Heart right ventricle (tissue), 16 donors: ENCODE data around the gene PAK1IP1. TPM values are rescaled to one million over a fixed set of nuclear protein-coding genes. Genes with fewer than 3 reads are reported as not detected.

Experiments used
- ATAC-seq, 8 donors: fragments of 200-7000 bp; cut with Tn5 transposase; one replicate each; pipeline ENCODE4 v1.9.1; 2020; ENCODE audit warnings: mild to moderate bottlenecking in 8 of 8, moderate library complexity in 8 of 8, moderate number of reproducible peaks in 1 of 8
- DNase-seq, 2 donors: peaks; one replicate each; pipeline ENCODE4 v3.0.0-alpha.2; 2020
- H3K27ac ChIP-seq, 10 donors: fragments of 200-600 bp; sonication (generic) in 2 of 10; one replicate each; pipeline versions ENCODE4 v1.5.0 to v1.8.0; 2020 to 2022; ENCODE audit warnings: mild to moderate bottlenecking in 3 of 10
- H3K27me3 ChIP-seq, 7 donors: fragments of 200-600 bp; one replicate each; pipeline ENCODE4 v1.8.0; 2021 to 2022; ENCODE audit warnings: mild to moderate bottlenecking in 2 of 7
- H3K36me3 ChIP-seq, 9 donors: fragments of 200-600 bp; sonication (generic) in 1 of 9; one replicate each; pipeline versions ENCODE4 v1.5.0 to v1.8.0; 2020 to 2022; ENCODE audit warnings: mild to moderate bottlenecking in 2 of 9
- H3K4me1 ChIP-seq, 9 donors: fragments of 200-600 bp; sonication (generic) in 1 of 9; one replicate each; pipeline versions ENCODE4 v1.5.0 to v1.8.0; 2020 to 2022; ENCODE audit warnings: mild to moderate bottlenecking in 4 of 9
- H3K4me3 ChIP-seq, 10 donors: fragments of 200-600 bp; sonication (generic) in 2 of 10; one replicate each; pipeline versions ENCODE4 v1.5.0 to v1.8.0; 2020 to 2022; ENCODE audit warnings: mild to moderate bottlenecking in 7 of 10, moderate library complexity in 2 of 10
- H3K9me3 ChIP-seq, 11 donors: fragments of 200-600 bp in 10 of 11; sonication (generic) in 2 of 11; one replicate each; pipeline versions ENCODE4 v1.5.0 to v1.8.0; 2013 to 2022; ENCODE audit warnings: mild to moderate bottlenecking in 2 of 11, control low read depth in 1 of 11, moderate library complexity in 1 of 11
- CTCF ChIP-seq, 9 donors: fragments of 200-600 bp; sonication (generic) in 2 of 9; IDR thresholded peaks; one replicate each; pipeline versions ENCODE4 v1.5.0 to v1.8.0; 2021 to 2022; ENCODE audit warnings: antibody characterized with exemption in 9 of 9, mild to moderate bottlenecking in 5 of 9, moderate library complexity in 1 of 9
- WGBS, 2 donors: extraction: QIAGEN DNeasy Blood & Tissue Kit; methylation state at CpG; one replicate each; pipeline ENCODE4 v1.1.7; 2013; ENCODE audit warnings: inconsistent platforms in 1 of 2; 5-methylcytosine and 5-hydroxymethylcytosine counted together
- intact Hi-C, 10 donors: fragments of 100-400 bp; cut with DNase I; formaldehyde crosslinking; loops; one replicate each; pipeline versions ENCODE4 v1.11.1 to v1.14.2; 2022
- polyA plus RNA-seq, 2 donors: library from polyadenylated mRNA; stranded (reverse); fragments of 200-250 nt; gene quantifications; one replicate each; pipeline ENCODE4 v1.2.3, GENCODE V29; 2013
- total RNA-seq, 10 donors: library from RNA; stranded (reverse); fragmentation: NEBNext Ultra II Directional in 3 of 10; extraction: Animal tissue kit (Norgen Biotek cat#: 25700) in 3 of 10; gene quantifications; one replicate each; pipeline versions ENCODE4 v1.2.1 to v1.2.4, GENCODE V29; 2021 to 2023
- donor health status: Arrhythmogenic right ventricular cardiomyopathy.
- donor health status: ischemic (EF 13 %, LVEDD 7.1; RV severe dilation, severe dysfunction).
- donor health status: healthy with polysubstance abuse.
- donor health status: DM: no; HTN: yes; CAD: no.
- donor health status: DM: no; HTN: no; CAD: no.
- donor health status: ischemic (EF 25% LVEDD 6.9; RV normal size, moderate dysfunction).
- donor health status: ischemic (EF 25% LVEDD 5.7; RV mildly dilated, moderate dysfunction).
- donor health status: healthy.
- donor health status: DM: yes; HTN: yes; CAD: no.
- donor health status: Ischemic cardiomyopathy.
- donor health status: ischemic (EF 35%, LVEDD 5.7; RV mildly dilated, moderate dysfunction).
- donor health status: nonischemic (EF 11% LVEDD 7.7; RV severe dilation, severe dysfunction).
- donor health status: DM: yes; HTN: yes; CAD: no.
- donor health status: PGD.
- donor health status: ischemic (EF 29% LVEDD 5.4; RV normal size, mild dysfunction).
- donor health status: nonischemic (EF 23%, LVEDD 6.1; RV moderate dilation, normal function).

The PAK1IP1 gene
- total and polyA plus RNA-seq, 12 donors, result 5.8 to 15.7 (median 8.4) TPM

- Histone ChIP-seq H3K27ac (no peak overlapping the region), H3K36me3 (no peaks in the 10 kb centered on the region), H3K4me1 (no peaks in the 10 kb centered on the region), H3K27me3 (no peaks in the 10 kb centered on the region), H3K9me3 (no peaks in the 10 kb centered on the region), H3K4me3 (no peak overlapping the region)
- no peak for ATAC-seq
- DNase-seq, result no peak
- intact Hi-C loops, result no loop called here
- TF ChIP-seq CTCF (IDR thresholded peaks at IDR 0.05), result no peak
These were observed 12.3 kb upstream of the PAK1IP1 start for GRCh38 chr6:10682355-10682988.

- Histone ChIP-seq H3K27ac (no peak overlapping the region), H3K4me3 (no peak overlapping the region), H3K36me3 (no peaks in the 10 kb centered on the region), H3K9me3 (no peaks in the 10 kb centered on the region), H3K27me3 (no peaks in the 10 kb centered on the region), H3K4me1 (no peaks in the 10 kb centered on the region)
- 72 to 78% methylated on average over 5 of the region's 5 CpGs for WGBS, 2 donors
- ATAC-seq, result no peak
- TF ChIP-seq CTCF (IDR thresholded peaks at IDR 0.05), result no peak
- DNase-seq, result no peak
- intact Hi-C loops, result no loop called here
These were observed 10.2 kb upstream of the PAK1IP1 start for GRCh38 chr6:10684618-10685017.

- H3K36me3 ChIP-seq, result no peaks in the 10 kb centered on the region
- H3K4me3 ChIP-seq, result no peak overlapping the region
- DNase-seq, result no peak
- no peak overlapping the region for H3K27ac ChIP-seq
- H3K27me3 ChIP-seq, result no peaks in the 10 kb centered on the region
- no peak for ATAC-seq
- intact Hi-C loops, result no loop called here
- 65 to 75% methylated on average over 3 of the region's 3 CpGs for WGBS, 2 donors
- H3K9me3 ChIP-seq, result no peaks in the 10 kb centered on the region
- no peak for TF ChIP-seq CTCF (IDR thresholded peaks at IDR 0.05)
- no peaks in the 10 kb centered on the region for H3K4me1 ChIP-seq
These were observed 9.5 kb upstream of the PAK1IP1 start for GRCh38 chr6:10685092-10685915.

GRCh38 chr6:10686901-10687300, 7.9 kb upstream of the PAK1IP1 start:
- no peak overlapping the region for H3K4me3 ChIP-seq
- H3K4me1 ChIP-seq, result no peaks in the 10 kb centered on the region
- TF ChIP-seq CTCF (IDR thresholded peaks at IDR 0.05), result no peak
- H3K27me3 ChIP-seq, result no peaks in the 10 kb centered on the region
- H3K36me3 ChIP-seq, result no peaks in the 10 kb centered on the region
- ATAC-seq, result no peak
- intact Hi-C loops, result no loop called here
- no peak for DNase-seq
- no peaks in the 10 kb centered on the region for H3K9me3 ChIP-seq
- no peak overlapping the region for H3K27ac ChIP-seq
- 83 to 84% methylated on average over 8 of the region's 8 CpGs for WGBS, 2 donors
